NOMO-1 treated with dmso at 0.1 percent for 144 hours (cell line): Measurements from ENCODE around the gene GLI3.

Source experiments
- DNase-seq: peaks from one replicate; lab custom pipeline; 2025; ENCODE audit not compliant: unreplicated experiment; lab: John Stamatoyannopoulos, UW

Gene GLI3

GRCh38 chr7:42176724-42177101, 60.3 kb downstream of the GLI3 start:
- no peak for DNase-seq

- DNase-seq: no peak
These were observed 60.9 kb downstream of the GLI3 start for GRCh38 chr7:42175834-42176723.

- no peak for DNase-seq
These were observed 62.6 kb downstream of the GLI3 start for GRCh38 chr7:42174391-42174912.

GRCh38 chr7:42170724-42171123, 66.3 kb downstream of the GLI3 start:
- no peak for DNase-seq

- no peak for DNase-seq
These were observed 68.5 kb downstream of the GLI3 start for GRCh38 chr7:42168512-42168911.

GRCh38 chr7:42167631-42168236, 69.3 kb downstream of the GLI3 start:
- no peak for DNase-seq

GRCh38 chr7:42167206-42167605, 69.8 kb downstream of the GLI3 start:
- DNase-seq: no peak

- DNase-seq: no peak
These were observed 72.1 kb downstream of the GLI3 start for GRCh38 chr7:42164881-42165428.

GRCh38 chr7:42162560-42163325, 74.3 kb downstream of the GLI3 start:
- no peak for DNase-seq

- DNase-seq: no peak
These were observed 75.3 kb downstream of the GLI3 start for GRCh38 chr7:42161719-42162118.

- DNase-seq: no peak
These were observed 75.9 kb downstream of the GLI3 start for GRCh38 chr7:42161110-42161509.

- DNase-seq: no peak
These were observed 77.9 kb downstream of the GLI3 start for GRCh38 chr7:42159130-42159529.

- DNase-seq: no peak
These were observed 79.9 kb downstream of the GLI3 start for GRCh38 chr7:42156967-42157721.

- DNase-seq: no peak
These were observed 80.6 kb downstream of the GLI3 start for GRCh38 chr7:42156291-42156865.

GRCh38 chr7:42155584-42156290, 81.3 kb downstream of the GLI3 start:
- DNase-seq: no peak

- no peak for DNase-seq
These were observed 82.8 kb downstream of the GLI3 start for GRCh38 chr7:42154173-42154572.

- DNase-seq: no peak
These were observed 84.4 kb downstream of the GLI3 start for GRCh38 chr7:42152329-42153205.

- no peak for DNase-seq
These were observed 85.7 kb downstream of the GLI3 start for GRCh38 chr7:42151309-42151708.

- no peak for DNase-seq
These were observed 91.5 kb downstream of the GLI3 start for GRCh38 chr7:42145539-42145938.
